ENCODE results near the gene TSPO. TPM values are rescaled to one million over a fixed set of nuclear protein-coding genes. Genes with fewer than 3 reads are reported as not detected.

TSPO gene
- total and polyA plus RNA-seq, 2 of the 8 experiments (the other 6 are each of a cell fraction or from before 2014, with no cell fraction given): 19.9 to 51.5 TPM

DNA sequence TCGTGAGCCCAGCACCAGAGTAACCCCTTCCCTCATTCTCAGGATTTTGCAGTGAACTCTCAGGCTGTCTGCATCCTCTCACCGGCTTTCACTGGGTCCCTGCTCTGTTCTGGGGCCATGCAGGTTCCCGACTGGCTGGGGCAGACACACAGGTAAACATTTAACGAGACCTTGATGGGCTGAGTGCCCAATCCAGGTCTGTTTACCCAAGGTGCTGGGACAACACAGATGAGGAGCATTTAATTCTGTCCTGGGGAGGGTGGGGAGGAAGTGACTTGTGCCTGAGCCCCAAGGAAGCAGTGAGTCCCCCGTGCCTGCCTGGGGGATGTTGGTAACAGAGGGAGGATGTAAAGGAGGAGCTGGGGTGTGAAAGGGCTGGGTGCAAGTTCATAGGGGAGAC is 36.4 kb upstream of the TSPO start:
- H2BK5ac ChIP-seq (ENCODE audit: low read depth, low read length): no peak overlapping the region
- no peak overlapping the region for H3K4me2 ChIP-seq (ENCODE audit: insufficient read depth in 1 of 2, low read depth in 2 of 2, low read length in 2 of 2)
- DNase-seq (ENCODE audit: low read depth in 1 of 2, low spot score in 2 of 2) (no peak), FAIRE-seq (no peak)
- H3K4ac ChIP-seq (replicated peaks; ENCODE audit: insufficient read length, low read depth, low read length): no peak overlapping the region
- H3K9me3 ChIP-seq (ENCODE audit: insufficient read depth in 2 of 2, low read depth in 1 of 2, low read length in 1 of 2): no peaks in the 10 kb centered on the region
- H3K56ac ChIP-seq (replicated peaks; ENCODE audit: insufficient read length, low read depth, low read length): no peak overlapping the region
- peaks cover 0 to 12% (median 5%) of the 10 kb centered on the region in 4 experiments; a peak in 6 of 7 replicates for H3K4me1 ChIP-seq (replicated peaks in 1 of 4; ENCODE audit: control insufficient read depth in 3 of 4, insufficient read depth in 4 of 4, low read length in 3 of 4)
- no peak overlapping the region for H4K5ac ChIP-seq (ENCODE audit: insufficient read length, low read depth, low read length)
- no peak overlapping the region for H3K4me3 ChIP-seq (ENCODE audit: extremely low read depth in 1 of 4, insufficient read depth in 2 of 4, low read depth in 3 of 4, low read length in 4 of 4)
- H2BK20ac ChIP-seq (ENCODE audit: low read length): no peak overlapping the region
- 0 out of 2 replicates have a peak overlapping the region, but pooled peaks have one; percentile 51 for H4K8ac ChIP-seq (ENCODE audit: extremely low read depth, insufficient read depth, low read length)
- peaks cover 3 to 6% of the 10 kb centered on the region in 2 experiments for H4K20me1 ChIP-seq (replicated peaks in 1 of 2; ENCODE audit: control insufficient read depth in 1 of 2, insufficient read depth in 2 of 2, low read length in 2 of 2)
- H3K79me2 ChIP-seq (ENCODE audit: control insufficient read depth in 1 of 2, insufficient read depth in 2 of 2, low read length in 2 of 2): no peaks in the 10 kb centered on the region
- no peaks in the 10 kb centered on the region for H3K36me3 ChIP-seq (ENCODE audit: control insufficient read depth in 2 of 4, insufficient read depth in 4 of 4, low read length in 3 of 4)
- no peak overlapping the region for H3K14ac ChIP-seq (ENCODE audit: insufficient read length)
- no peak overlapping the region for H4K91ac ChIP-seq (replicated peaks; ENCODE audit: insufficient read length, low read length)
- no peaks in the 10 kb centered on the region; the same call in 1 of the 2 replicates for H3K79me1 ChIP-seq (ENCODE audit: low read depth, low read length)
- H2BK15ac ChIP-seq (ENCODE audit: low read length): no peak overlapping the region
- H3K23ac ChIP-seq (ENCODE audit: insufficient read length): no peak overlapping the region
- H2AK5ac ChIP-seq (ENCODE audit: low read depth, low read length): no peak overlapping the region
- CTCF ChIA-PET (ENCODE audit: partially characterized antibody): interaction anchor here (0.6 to 3.2 kb wide), 4 partner anchors 12 to 247 kb away, joined by 3 to 10 read pairs (median 4); no protein-coding TSS in a partner anchor
- POLR2A ChIA-PET (ENCODE audit: partially characterized antibody): interaction anchor here (0.6 to 1.9 kb wide), 3 partner anchors 17 to 76 kb away, joined by 3 to 4 read pairs (median 3); no protein-coding TSS in a partner anchor
- no peak overlapping the region; a peak in 1 of 7 replicates for H3K9ac ChIP-seq (replicated peaks in 1 of 4; ENCODE audit: extremely low read depth in 1 of 4, low read depth in 3 of 4, low read length in 3 of 4)
- H2AFZ ChIP-seq (ENCODE audit: low read length): no peak overlapping the region
- WGBS, 2 experiments (ENCODE audit: extremely low coverage in 1 of 2, insufficient coverage in 1 of 2, insufficient read length in 1 of 2, insufficient replicate concordance in 2 of 2, low coverage in 1 of 2, low lambda C conversion rate in 2 of 2, missing lambda C conversion rate in 1 of 2): 76% methylated on average over 5 of the region's 5 CpGs; no CpG with 5 or more reads in 1 of the 2 experiments
- no peak overlapping the region for H3K18ac ChIP-seq (ENCODE audit: extremely low read depth, low read length)
- no peak for TF ChIP-seq TBP (IDR thresholded peaks at IDR 0.05; ENCODE audit: low read depth, low read length)
- TF ChIP-seq TEAD4 (IDR thresholded peaks at IDR 0.05; ENCODE audit: low read depth, low read length): no peak
- TF ChIP-seq RFX5 (IDR thresholded peaks at IDR 0.05; ENCODE audit: borderline replicate concordance, low read depth, low read length): no peak
- TF ChIP-seq, protein P1, sequence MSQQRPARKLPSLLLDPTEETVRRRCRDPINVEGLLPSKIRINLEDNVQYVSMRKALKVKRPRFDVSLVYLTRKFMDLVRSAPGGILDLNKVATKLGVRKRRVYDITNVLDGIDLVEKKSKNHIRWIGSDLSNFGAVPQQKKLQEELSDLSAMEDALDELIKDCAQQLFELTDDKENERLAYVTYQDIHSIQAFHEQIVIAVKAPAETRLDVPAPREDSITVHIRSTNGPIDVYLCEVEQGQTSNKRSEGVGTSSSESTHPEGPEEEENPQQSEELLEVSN (IDR thresholded peaks at IDR 0.05): no peak
- TF ChIP-seq FOSL1 (IDR thresholded peaks at IDR 0.05; ENCODE audit: insufficient read depth, low read depth, low read length): no peak
- no peak overlapping the region for H2BK120ac ChIP-seq (replicated peaks; ENCODE audit: low read depth, low read length)
- peaks cover 10 to 31% (median 28%) of the 10 kb centered on the region in 4 experiments for H3K27me3 ChIP-seq (replicated peaks in 1 of 4; ENCODE audit: control insufficient read depth in 3 of 4, extremely low read depth in 1 of 4, insufficient read depth in 3 of 4, low read length in 3 of 4)
- H2BK12ac ChIP-seq (ENCODE audit: low read depth, low read length): no peak overlapping the region
- H3K27ac ChIP-seq (ENCODE audit: low read depth, low read length): no peak overlapping the region
- H3K23me2 ChIP-seq (ENCODE audit: low read depth, low read length): peaks cover 13% of the 10 kb centered on the region; the same call in 1 of the 2 replicates

All from H1 (cell line).